ENCODE measurements around the gene CYTH1. TPM values are rescaled to one million over a fixed set of nuclear protein-coding genes. Genes with fewer than 3 reads are reported as not detected.

Gene CYTH1
- total RNA-seq, 4 donors from 2014 or later: 103 to 156 (median 142) TPM

DNA sequence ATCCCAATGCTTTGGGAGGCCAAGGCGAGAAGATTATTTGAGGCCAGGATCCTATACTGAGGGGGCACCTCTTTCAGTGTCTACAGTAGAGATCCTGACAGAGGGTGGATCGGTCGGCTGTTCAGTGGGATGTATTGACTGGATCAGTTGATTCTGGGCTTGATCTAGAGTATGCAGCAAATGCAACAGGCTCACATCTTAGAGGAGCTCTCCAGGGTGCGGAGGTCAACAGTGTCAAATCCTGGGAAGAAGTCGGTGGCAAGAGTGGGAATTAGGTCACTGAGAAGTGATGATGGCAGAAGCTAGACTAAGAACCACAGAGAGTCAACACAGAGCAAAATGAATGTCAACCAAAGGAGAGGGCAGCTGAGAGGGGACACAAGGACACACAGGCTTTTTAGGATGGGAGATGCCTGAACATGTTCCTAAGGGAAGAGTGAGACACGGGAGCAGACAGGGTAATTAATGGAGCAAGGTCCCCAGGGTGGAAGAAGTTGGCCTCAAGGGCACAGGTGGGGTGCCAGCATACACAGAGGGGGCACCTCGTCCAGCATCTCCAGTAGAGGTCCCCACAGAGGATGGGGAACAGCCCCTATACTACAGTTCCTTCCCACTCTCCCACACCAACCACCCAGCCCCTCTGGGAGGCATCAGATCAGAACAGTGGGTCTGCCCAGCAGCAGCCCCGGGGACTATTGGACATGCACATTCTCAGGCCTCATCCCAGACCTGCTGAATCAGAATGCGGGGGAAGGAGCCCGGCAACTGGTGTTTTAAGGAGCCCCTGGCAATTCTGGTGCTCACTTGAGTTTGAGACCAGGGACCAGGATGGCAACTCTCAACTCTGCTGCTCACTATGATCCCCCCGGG, 10.0 kb upstream of the CYTH1 start:
- in situ Hi-C loops (cut with MboI; ENCODE audit: low pct_ligation_motif_present in 1 of 4, low pct_unique_long_range_greater_than_20kb in 1 of 4, low sequenced_read_pairs in 3 of 4): no loop called here
- Histone ChIP-seq H3K27ac (peak overlapping the region in 1 of 4 donors; percentile 38), H3K4me1 (peaks cover 8 to 31% (median 16%) of the 10 kb centered on the region in 4 donors), H3K4me3 (no peak overlapping the region), H3K36me3 (peaks cover 0 to 20% (median 8%) of the 10 kb centered on the region in 4 donors), H3K27me3 (no peaks in the 10 kb centered on the region), H3K9me3 (no peaks in the 10 kb centered on the region)
- intact Hi-C loops (cut with DNase I; ENCODE audit: low total_unique reads): no loop called here
- 80 to 88% methylated on average over 2 to 10 of the region's 11 CpGs for WGBS, 2 donors (ENCODE audit: low coverage in 1 of 2)
- TF ChIP-seq POLR2A (IDR thresholded peaks at IDR 0.05) (no peak), POLR2AphosphoS5 (IDR thresholded peaks at IDR 0.05) (no peak), EP300 (IDR thresholded peaks at IDR 0.05; ENCODE audit: low read depth) (no peak)
- TF ChIP-seq, protein P1, sequence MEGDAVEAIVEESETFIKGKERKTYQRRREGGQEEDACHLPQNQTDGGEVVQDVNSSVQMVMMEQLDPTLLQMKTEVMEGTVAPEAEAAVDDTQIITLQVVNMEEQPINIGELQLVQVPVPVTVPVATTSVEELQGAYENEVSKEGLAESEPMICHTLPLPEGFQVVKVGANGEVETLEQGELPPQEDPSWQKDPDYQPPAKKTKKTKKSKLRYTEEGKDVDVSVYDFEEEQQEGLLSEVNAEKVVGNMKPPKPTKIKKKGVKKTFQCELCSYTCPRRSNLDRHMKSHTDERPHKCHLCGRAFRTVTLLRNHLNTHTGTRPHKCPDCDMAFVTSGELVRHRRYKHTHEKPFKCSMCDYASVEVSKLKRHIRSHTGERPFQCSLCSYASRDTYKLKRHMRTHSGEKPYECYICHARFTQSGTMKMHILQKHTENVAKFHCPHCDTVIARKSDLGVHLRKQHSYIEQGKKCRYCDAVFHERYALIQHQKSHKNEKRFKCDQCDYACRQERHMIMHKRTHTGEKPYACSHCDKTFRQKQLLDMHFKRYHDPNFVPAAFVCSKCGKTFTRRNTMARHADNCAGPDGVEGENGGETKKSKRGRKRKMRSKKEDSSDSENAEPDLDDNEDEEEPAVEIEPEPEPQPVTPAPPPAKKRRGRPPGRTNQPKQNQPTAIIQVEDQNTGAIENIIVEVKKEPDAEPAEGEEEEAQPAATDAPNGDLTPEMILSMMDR (IDR thresholded peaks at IDR 0.05): no peak
- DNase-seq: no peak

DNA sequence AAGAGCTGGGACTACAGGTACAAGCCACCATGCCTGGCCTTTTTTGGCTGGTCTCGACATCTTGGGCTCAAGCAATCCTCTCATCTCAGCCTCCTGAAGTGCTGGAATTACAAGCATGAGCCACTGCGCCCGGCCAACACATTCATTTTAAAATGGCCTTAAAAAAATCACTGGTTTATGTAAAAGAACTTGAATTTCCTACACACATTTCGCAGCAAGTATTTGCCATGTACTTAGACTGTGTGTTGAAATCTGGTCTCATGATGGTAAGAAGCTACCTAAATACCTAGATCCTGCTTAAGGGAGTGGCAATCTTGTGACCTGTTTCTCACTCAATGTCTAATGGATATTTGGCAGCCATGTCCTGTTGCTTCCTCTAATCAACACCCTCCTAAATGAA, 8.5 kb upstream of the CYTH1 start:
- 92 to 100% methylated on average over 1 to 4 of the region's 4 CpGs for WGBS, 2 donors (ENCODE audit: low coverage in 1 of 2)
- no peak for DNase-seq
- Histone ChIP-seq H3K9me3 (no peaks in the 10 kb centered on the region), H3K4me1 (peaks cover 8 to 31% (median 16%) of the 10 kb centered on the region in 4 donors), H3K27ac (peak overlapping the region in 3 of 4 donors; percentile 55 to 70 (median 62)), H3K36me3 (peaks cover 0 to 7% (median 3%) of the 10 kb centered on the region in 4 donors), H3K27me3 (no peaks in the 10 kb centered on the region), H3K4me3 (no peak overlapping the region)
- in situ Hi-C loops (cut with MboI; ENCODE audit: low pct_ligation_motif_present in 1 of 4, low pct_unique_long_range_greater_than_20kb in 1 of 4, low sequenced_read_pairs in 3 of 4) (no loop called here), intact Hi-C loops (cut with DNase I; ENCODE audit: low total_unique reads) (no loop called here)
- TF ChIP-seq POLR2A (IDR thresholded peaks at IDR 0.05): no peak
- no peak for TF ChIP-seq POLR2AphosphoS5 (IDR thresholded peaks at IDR 0.05)
- TF ChIP-seq, protein P1 (IDR thresholded peaks at IDR 0.05): no peak
- no peak for TF ChIP-seq EP300 (IDR thresholded peaks at IDR 0.05; ENCODE audit: low read depth)

DNA sequence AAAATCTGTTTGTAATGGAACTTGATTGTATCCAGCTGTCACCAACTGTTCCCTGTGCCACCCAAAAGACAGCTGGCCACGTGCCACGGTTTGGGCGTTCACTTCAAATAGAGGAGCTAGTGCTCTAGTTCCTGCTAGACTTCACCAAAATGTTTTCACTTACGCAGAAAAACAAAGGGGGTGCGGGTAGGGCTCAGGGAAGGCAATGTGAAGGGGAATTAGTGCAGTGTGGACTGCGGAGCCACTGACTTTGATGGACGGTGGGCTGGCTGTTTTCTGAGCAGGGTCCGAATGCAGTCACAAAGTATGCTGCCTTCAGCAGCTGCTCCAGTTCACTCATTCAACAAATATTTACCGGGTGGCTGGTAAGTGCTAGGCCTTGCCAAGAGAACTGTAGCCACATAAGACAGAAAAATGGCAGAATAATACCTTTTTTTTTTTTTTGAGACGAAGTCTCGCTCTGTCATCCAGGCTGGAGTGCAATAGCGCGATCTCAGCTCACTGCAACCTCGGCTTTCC, 7.6 kb upstream of the CYTH1 start:
- Histone ChIP-seq H3K9me3 (no peaks in the 10 kb centered on the region), H3K27me3 (no peaks in the 10 kb centered on the region), H3K4me1 (peaks cover 8 to 31% (median 16%) of the 10 kb centered on the region in 4 donors), H3K27ac (peak overlapping the region; percentile 55 to 70 (median 65)), H3K36me3 (no peaks in the 10 kb centered on the region), H3K4me3 (no peak overlapping the region)
- 33 to 46% methylated on average over 9 to 14 of the region's 14 CpGs for WGBS, 2 donors (ENCODE audit: low coverage in 1 of 2)
- intact Hi-C loops (cut with DNase I; ENCODE audit: low total_unique reads) (no loop called here), in situ Hi-C loops (cut with MboI; ENCODE audit: low pct_ligation_motif_present in 1 of 4, low pct_unique_long_range_greater_than_20kb in 1 of 4, low sequenced_read_pairs in 3 of 4) (no loop called here)
- TF ChIP-seq POLR2AphosphoS5 (IDR thresholded peaks at IDR 0.05) (peak in 1 of 3 donors; percentile 13), POLR2A (IDR thresholded peaks at IDR 0.05) (no peak)
- peak; percentile 80 for DNase-seq

DNA sequence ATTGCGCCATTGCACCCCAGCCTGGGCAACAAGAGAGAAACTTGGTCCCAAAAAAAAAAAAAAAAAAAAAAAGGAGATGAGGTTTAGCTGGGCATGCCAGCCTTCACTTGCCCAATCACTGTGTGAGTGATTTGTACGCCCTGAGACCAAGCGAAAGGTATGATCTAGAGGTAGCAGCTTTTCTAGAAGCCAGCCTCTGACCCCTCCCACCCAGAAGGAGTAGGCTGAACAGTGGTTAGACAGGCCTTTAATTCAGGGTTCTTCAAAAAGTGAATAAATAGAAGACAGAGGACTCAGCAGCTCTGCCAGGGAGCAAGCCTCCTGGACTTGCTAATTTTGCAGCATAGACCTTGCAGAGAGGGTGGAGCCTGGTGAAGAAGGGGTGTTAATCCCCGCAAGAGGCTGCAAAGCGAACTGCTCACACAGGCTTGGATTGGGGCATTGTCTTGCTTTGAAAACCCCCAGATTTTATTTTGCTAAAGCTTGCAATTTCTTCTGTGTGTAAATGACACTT, 7.1 kb upstream of the CYTH1 start:
- intact Hi-C loops (cut with DNase I; ENCODE audit: low total_unique reads): no loop called here

More for the DNA sequence above, 7.1 kb upstream of the CYTH1 start:
- WGBS, 2 donors (ENCODE audit: low coverage in 1 of 2): 72% methylated on average over 5 of the region's 5 CpGs; no CpG with 5 or more reads in 1 of the 2 donors
- Histone ChIP-seq H3K36me3 (no peaks in the 10 kb centered on the region), H3K27me3 (no peaks in the 10 kb centered on the region), H3K9me3 (no peaks in the 10 kb centered on the region), H3K4me3 (no peak overlapping the region), H3K4me1 (peaks cover 8 to 31% (median 16%) of the 10 kb centered on the region in 4 donors), H3K27ac (peak overlapping the region; percentile 55 to 70 (median 65))
- TF ChIP-seq EP300 (IDR thresholded peaks at IDR 0.05; ENCODE audit: low read depth): no peak
- TF ChIP-seq, protein P1 (IDR thresholded peaks at IDR 0.05): no peak
- TF ChIP-seq POLR2AphosphoS5 (IDR thresholded peaks at IDR 0.05): no peak
- no peak for TF ChIP-seq POLR2A (IDR thresholded peaks at IDR 0.05)
- DNase-seq: no peak
- in situ Hi-C loops (cut with MboI; ENCODE audit: low pct_ligation_motif_present in 1 of 4, low pct_unique_long_range_greater_than_20kb in 1 of 4, low sequenced_read_pairs in 3 of 4): no loop called here
